Measurements from ENCODE around the gene EPB41L3. TPM values are rescaled to one million over a fixed set of nuclear protein-coding genes. Genes with fewer than 3 reads are reported as not detected.

EPB41L3 gene
- total RNA-seq, 1 experiment from 2014 or later, result 8.7 TPM

DNA sequence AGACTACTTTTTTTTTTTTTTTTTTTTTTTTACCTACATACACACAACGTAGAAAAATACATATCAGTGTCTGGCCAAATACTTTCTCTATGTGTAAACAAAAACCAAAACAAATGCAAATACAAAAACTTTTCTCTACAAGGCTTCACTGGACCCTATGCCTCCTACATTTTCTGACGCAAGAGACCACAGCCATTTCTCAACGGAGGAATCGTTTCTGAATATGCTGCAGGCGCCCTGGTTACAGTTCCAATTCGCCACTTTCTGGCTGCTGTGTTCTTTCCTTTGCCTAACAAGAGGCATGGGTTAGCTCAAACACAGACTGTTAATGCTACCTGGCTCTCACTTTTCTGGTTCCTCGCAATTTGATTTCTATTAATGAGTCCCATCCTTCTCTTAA lies 96.4 kb downstream of the EPB41L3 start:
- H3K9me3 Mint-ChIP-seq (ENCODE audit: unreplicated experiment), result no peaks in the 10 kb centered on the region
- intact Hi-C loops (cut with micrococcal nuclease; ENCODE audit: unreplicated experiment), result no loop called here
- BruUV-seq (replicated peaks), result no TSS peak

DNA sequence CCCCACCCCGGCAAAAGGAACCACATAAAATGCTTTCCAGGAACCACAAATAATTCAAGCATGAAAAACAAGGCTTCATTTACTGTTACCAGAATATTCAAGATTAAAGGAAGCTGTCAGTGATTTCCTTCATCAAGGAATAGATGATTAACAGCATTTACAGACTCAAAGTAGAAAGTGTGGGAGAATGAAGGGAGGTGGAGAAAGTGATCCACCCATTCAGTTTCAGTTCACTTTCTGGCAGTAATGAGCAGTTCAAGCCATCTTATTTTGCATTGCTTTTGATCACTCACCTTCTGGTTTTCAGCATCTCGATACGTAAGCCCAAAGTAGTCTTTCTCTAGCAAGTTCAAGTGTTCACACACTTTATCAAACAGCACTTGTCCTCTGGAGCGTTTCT lies 99.0 kb downstream of the EPB41L3 start:
- no peaks in the 10 kb centered on the region for H3K27me3 Mint-ChIP-seq (ENCODE audit: insufficient read depth, unreplicated experiment)
- Histone ChIP-seq H3K36me3 (ENCODE audit: control insufficient read depth, insufficient read depth, low read length) (no peaks in the 10 kb centered on the region), H3K4me1 (no peaks in the 10 kb centered on the region), H3K27me3 (replicated peaks; ENCODE audit: control insufficient read depth, insufficient read depth, low read length) (no peaks in the 10 kb centered on the region), H3K4me3 (ENCODE audit: low read depth, low read length) (no peak overlapping the region), H3K9me3 (no peaks in the 10 kb centered on the region)
- BruUV-seq (replicated peaks), result no TSS peak
- no peaks in the 10 kb centered on the region for H3K36me3 Mint-ChIP-seq (ENCODE audit: insufficient read depth, unreplicated experiment)
- TF ChIP-seq, protein P1, sequence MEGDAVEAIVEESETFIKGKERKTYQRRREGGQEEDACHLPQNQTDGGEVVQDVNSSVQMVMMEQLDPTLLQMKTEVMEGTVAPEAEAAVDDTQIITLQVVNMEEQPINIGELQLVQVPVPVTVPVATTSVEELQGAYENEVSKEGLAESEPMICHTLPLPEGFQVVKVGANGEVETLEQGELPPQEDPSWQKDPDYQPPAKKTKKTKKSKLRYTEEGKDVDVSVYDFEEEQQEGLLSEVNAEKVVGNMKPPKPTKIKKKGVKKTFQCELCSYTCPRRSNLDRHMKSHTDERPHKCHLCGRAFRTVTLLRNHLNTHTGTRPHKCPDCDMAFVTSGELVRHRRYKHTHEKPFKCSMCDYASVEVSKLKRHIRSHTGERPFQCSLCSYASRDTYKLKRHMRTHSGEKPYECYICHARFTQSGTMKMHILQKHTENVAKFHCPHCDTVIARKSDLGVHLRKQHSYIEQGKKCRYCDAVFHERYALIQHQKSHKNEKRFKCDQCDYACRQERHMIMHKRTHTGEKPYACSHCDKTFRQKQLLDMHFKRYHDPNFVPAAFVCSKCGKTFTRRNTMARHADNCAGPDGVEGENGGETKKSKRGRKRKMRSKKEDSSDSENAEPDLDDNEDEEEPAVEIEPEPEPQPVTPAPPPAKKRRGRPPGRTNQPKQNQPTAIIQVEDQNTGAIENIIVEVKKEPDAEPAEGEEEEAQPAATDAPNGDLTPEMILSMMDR (IDR thresholded peaks at IDR 0.05; ENCODE audit: insufficient read depth in 1 of 2, low read depth in 1 of 2, low read length in 1 of 2, severe bottlenecking in 1 of 2, unreplicated experiment in 1 of 2), result no peak
- H3K27ac Mint-ChIP-seq (ENCODE audit: unreplicated experiment), result no peak overlapping the region
- no peak overlapping the region for H3K4me3 Mint-ChIP-seq (ENCODE audit: unreplicated experiment)
- ChIA-PET POLR2A (no interaction called here), CTCF (no interaction called here)
- intact Hi-C loops (cut with micrococcal nuclease; ENCODE audit: unreplicated experiment), result no loop called here
- no peaks in the 10 kb centered on the region for H3K4me1 Mint-ChIP-seq (ENCODE audit: low read depth, unreplicated experiment)
- no peak for DNase-seq
- H3K9me3 Mint-ChIP-seq (ENCODE audit: unreplicated experiment), result no peaks in the 10 kb centered on the region

More for the DNA sequence above, 96.4 kb downstream of the EPB41L3 start:
- ChIA-PET POLR2A (no interaction called here), CTCF (no interaction called here)
- H3K27me3 ChIP-seq (replicated peaks; ENCODE audit: control insufficient read depth, insufficient read depth, low read length), result no peaks in the 10 kb centered on the region
- Mint-ChIP-seq H3K4me3 (ENCODE audit: unreplicated experiment) (no peak overlapping the region), H3K27me3 (ENCODE audit: insufficient read depth, unreplicated experiment) (no peaks in the 10 kb centered on the region), H3K36me3 (ENCODE audit: insufficient read depth, unreplicated experiment) (no peaks in the 10 kb centered on the region), H3K27ac (ENCODE audit: unreplicated experiment) (no peak overlapping the region), H3K4me1 (ENCODE audit: low read depth, unreplicated experiment) (no peaks in the 10 kb centered on the region)
- no peaks in the 10 kb centered on the region for H3K4me1 ChIP-seq
- H3K4me3 ChIP-seq (ENCODE audit: low read depth, low read length), result no peak overlapping the region
- no peaks in the 10 kb centered on the region for H3K9me3 ChIP-seq
- no peaks in the 10 kb centered on the region for H3K36me3 ChIP-seq (ENCODE audit: control insufficient read depth, insufficient read depth, low read length)
- TF ChIP-seq, protein P1 (IDR thresholded peaks at IDR 0.05; ENCODE audit: insufficient read depth in 1 of 2, low read depth in 1 of 2, low read length in 1 of 2, severe bottlenecking in 1 of 2, unreplicated experiment in 1 of 2), result no peak
- DNase-seq, result no peak

DNA sequence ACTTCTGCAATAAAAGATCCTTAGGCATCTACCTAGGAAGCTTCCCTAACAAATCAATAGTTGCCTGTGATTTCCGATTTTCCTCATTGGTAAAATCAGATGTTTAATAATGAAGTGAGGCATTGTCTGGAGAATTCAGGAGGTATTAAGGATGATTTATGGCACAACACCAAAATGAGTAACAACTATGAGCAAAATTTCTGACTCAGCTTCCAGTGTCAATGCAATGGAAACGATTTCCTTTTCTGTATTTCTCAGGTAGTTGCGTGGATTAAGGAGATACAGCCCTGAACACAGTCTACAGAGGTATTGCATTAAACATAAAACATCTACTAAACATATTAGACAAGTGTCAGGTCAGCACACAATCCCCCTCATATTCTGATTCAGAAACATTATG lies 99.5 kb downstream of the EPB41L3 start:
- no peak for DNase-seq
- no peak overlapping the region for H3K4me3 ChIP-seq (ENCODE audit: low read depth, low read length)
- H3K27me3 ChIP-seq (replicated peaks; ENCODE audit: control insufficient read depth, insufficient read depth, low read length), result no peaks in the 10 kb centered on the region
- Mint-ChIP-seq H3K27me3 (ENCODE audit: insufficient read depth, unreplicated experiment) (no peaks in the 10 kb centered on the region), H3K4me1 (ENCODE audit: low read depth, unreplicated experiment) (no peaks in the 10 kb centered on the region), H3K4me3 (ENCODE audit: unreplicated experiment) (no peak overlapping the region), H3K9me3 (ENCODE audit: unreplicated experiment) (no peaks in the 10 kb centered on the region), H3K36me3 (ENCODE audit: insufficient read depth, unreplicated experiment) (no peaks in the 10 kb centered on the region), H3K27ac (ENCODE audit: unreplicated experiment) (no peak overlapping the region)
- ChIA-PET POLR2A (no interaction called here), CTCF (no interaction called here)
- intact Hi-C loops (cut with micrococcal nuclease; ENCODE audit: unreplicated experiment), result no loop called here
- H3K36me3 ChIP-seq (ENCODE audit: control insufficient read depth, insufficient read depth, low read length), result no peaks in the 10 kb centered on the region
- H3K9me3 ChIP-seq, result no peaks in the 10 kb centered on the region
- TF ChIP-seq, protein P1 (IDR thresholded peaks at IDR 0.05; ENCODE audit: insufficient read depth in 1 of 2, low read depth in 1 of 2, low read length in 1 of 2, severe bottlenecking in 1 of 2, unreplicated experiment in 1 of 2), result no peak
- no peaks in the 10 kb centered on the region for H3K4me1 ChIP-seq
- BruUV-seq (replicated peaks), result no TSS peak

All from Caco-2 (cell line).